Natural killer cell treated with Interleukin-12 subunit alpha and Interleukin-12 subunit beta and Interleukin-15 and Interleukin-18, amount 100 ng/mL, for 72 hours (primary cell): ENCODE data around the gene FBXO7. TPM values are rescaled to one million over a fixed set of nuclear protein-coding genes. Genes with fewer than 3 reads are reported as not detected.

Source experiments
- ATAC-seq, 2 donors: fragments of 150-1000 bp; cut with Tn5 transposase in 1 of 2; sonication (Bioruptor Pico), chemical (Tn5 transposase) in 1 of 2; 2 replicates each; pipeline ENCODE4 v1.10.0; 2021
- DNase-seq: peaks from one replicate; pipeline ENCODE4 v3.0.0; 2022; ENCODE audit warnings: low spot score
- H3K27ac Mint-ChIP-seq, 2 donors: 1 replicate in 1 of 2; 2 replicates in 1 of 2; pipeline ENCODE4 v1.8.0; 2022; ENCODE audit warnings: mixed read lengths in 2 of 2, mild to moderate bottlenecking in 1 of 2, moderate library complexity in 1 of 2
- H3K27me3 Mint-ChIP-seq, 2 donors: 1 replicate in 1 of 2; 2 replicates in 1 of 2; pipeline ENCODE4 v1.8.0; 2022; ENCODE audit warnings: mixed read lengths in 2 of 2
- H3K36me3 Mint-ChIP-seq: one replicate; pipeline ENCODE4 v1.8.0; 2022; ENCODE audit warnings: mixed read lengths
- H3K4me1 Mint-ChIP-seq, 2 donors: 1 replicate in 1 of 2; 2 replicates in 1 of 2; pipeline ENCODE4 v1.8.0; 2022; ENCODE audit warnings: low read depth in 2 of 2, mixed read lengths in 2 of 2, mild to moderate bottlenecking in 1 of 2
- H3K4me3 Mint-ChIP-seq: one replicate; pipeline ENCODE4 v1.8.0; 2022; ENCODE audit warnings: mixed read lengths
- H3K9me3 Mint-ChIP-seq: 2 replicates; pipeline ENCODE4 v1.8.0; 2022; ENCODE audit warnings: mixed read lengths
- total RNA-seq, 2 donors: library from RNA; stranded (reverse); gene quantifications; one replicate each; pipeline ENCODE4 v1.2.3, GENCODE V29; 2022

Gene FBXO7
- total RNA-seq, 2 donors from 2014 or later, result 79.5 to 91.7 TPM

DNA sequence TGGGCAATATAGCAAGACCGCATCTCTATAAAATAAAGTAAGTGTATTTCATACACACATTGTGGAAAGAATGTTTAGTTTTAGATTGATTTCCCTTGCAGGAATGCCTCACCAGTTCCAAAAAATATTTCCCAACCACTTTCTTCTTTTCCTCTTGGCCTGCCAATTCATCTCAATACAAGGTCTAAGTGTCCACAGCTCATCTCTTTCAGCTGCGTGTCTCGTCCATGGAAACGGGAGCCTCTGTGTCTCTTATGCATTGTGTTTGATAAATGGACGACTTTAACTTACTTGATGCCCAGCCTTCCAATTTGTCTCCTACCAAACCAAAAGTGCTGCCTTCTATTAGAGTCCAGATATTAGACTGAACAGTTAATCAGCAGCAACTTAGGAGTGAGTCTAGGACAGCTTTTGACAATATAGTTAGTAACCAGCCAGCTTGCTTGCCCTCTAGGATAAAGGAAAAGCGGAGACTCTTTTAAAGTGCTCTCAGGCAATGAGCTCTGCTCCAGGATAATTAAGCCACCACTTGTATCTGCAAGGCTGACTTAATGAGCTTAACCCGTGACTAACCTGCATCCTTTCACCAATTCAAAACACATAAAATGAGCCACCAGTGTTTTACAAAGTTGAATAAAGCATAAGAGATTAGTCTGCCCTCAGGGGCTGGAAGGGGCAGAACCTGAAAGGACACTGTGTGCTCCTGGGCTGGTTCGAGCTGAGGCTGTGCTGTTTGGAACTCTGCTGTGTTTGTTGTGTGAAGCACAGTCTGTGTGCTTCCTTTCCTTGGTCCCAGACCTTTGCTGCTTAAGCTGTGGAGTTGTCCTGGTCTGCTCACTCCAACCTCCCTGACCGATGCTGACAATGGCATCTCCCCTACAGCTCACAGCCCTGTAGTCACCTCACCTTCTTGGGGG lies 27.5 kb downstream of the FBXO7 start:
- Mint-ChIP-seq H3K36me3 (peaks cover 13% of the 10 kb centered on the region), H3K27ac (no peak overlapping the region), H3K4me3 (no peak overlapping the region), H3K4me1 (no peaks in the 10 kb centered on the region), H3K9me3 (no peaks in the 10 kb centered on the region), H3K27me3 (no peaks in the 10 kb centered on the region)
- no peak for ATAC-seq
- no peak for DNase-seq

DNA sequence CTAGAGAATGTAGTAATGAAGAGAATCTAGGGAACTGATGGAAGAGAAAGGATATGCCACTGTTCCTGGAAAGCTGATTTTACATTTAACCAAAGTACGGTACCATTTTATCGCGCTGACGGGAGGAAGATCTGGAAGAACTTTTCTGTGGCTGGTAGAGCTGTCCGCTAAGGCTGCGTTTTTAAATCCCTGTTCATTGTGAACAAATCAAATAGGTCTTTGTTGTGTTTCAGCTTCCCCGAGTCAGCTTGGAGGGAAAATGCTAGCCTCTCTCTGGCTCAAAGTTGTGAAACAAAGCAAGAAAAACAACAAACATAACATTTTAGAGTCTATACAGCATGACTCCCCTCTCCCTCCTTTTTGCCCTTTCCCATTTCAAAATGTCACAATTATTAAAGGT lies 34.4 kb downstream of the FBXO7 start:
- Mint-ChIP-seq H3K9me3 (no peaks in the 10 kb centered on the region), H3K4me1 (no peaks in the 10 kb centered on the region), H3K27me3 (no peaks in the 10 kb centered on the region), H3K4me3 (no peak overlapping the region), H3K36me3 (no peaks in the 10 kb centered on the region), H3K27ac (no peak overlapping the region)
- DNase-seq (no peak), ATAC-seq (no peak)

DNA sequence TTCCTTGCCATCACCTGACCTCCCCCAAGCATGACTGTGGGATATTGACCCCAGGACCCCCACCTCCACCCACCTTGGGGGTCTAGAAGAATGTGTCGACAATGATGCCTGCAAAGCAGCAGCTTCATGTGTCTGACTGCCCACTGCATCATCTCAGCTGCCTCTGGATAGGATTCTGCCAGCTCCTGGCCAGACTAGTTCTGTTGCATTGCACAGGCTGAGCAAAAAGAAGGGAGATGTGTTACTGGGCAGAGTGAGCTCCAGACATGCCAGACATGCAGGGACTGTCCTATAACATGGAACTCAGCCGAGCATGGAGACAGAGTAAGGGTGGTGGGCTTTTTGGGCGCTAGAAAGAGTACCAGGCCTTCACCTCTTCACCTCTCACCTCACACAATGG lies 36.7 kb downstream of the FBXO7 start:
- Mint-ChIP-seq H3K27ac (no peak overlapping the region), H3K9me3 (no peaks in the 10 kb centered on the region), H3K27me3 (no peaks in the 10 kb centered on the region), H3K36me3 (no peaks in the 10 kb centered on the region), H3K4me3 (no peak overlapping the region), H3K4me1 (no peaks in the 10 kb centered on the region)
- no peak for ATAC-seq
- no peak for DNase-seq

DNA sequence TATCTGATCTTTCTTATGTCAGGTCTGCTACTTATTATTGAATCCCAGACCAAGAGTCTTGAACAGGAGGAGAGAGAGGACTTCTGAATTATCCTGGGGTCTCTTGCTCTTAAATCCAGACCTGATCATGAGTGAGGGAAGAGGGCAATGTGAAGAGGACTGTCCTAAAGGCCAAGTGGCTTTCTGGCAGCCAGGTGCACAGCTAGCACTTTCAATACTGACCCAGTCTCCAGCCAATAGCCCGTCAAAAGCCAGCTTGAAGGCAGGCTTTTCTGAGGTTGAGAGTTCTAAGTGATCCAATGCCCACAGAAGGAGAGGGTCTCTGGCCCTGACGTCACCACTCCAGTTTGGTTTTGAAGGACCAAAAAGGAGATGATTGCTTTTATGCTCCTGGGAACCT lies 37.2 kb downstream of the FBXO7 start:
- no peaks in the 10 kb centered on the region for H3K9me3 Mint-ChIP-seq
- no peaks in the 10 kb centered on the region for H3K4me1 Mint-ChIP-seq
- H3K27ac Mint-ChIP-seq, result no peak overlapping the region
- no peak overlapping the region for H3K4me3 Mint-ChIP-seq
- ATAC-seq, result no peak
- no peaks in the 10 kb centered on the region for H3K36me3 Mint-ChIP-seq
- DNase-seq, result no peak
- H3K27me3 Mint-ChIP-seq, result no peaks in the 10 kb centered on the region

DNA sequence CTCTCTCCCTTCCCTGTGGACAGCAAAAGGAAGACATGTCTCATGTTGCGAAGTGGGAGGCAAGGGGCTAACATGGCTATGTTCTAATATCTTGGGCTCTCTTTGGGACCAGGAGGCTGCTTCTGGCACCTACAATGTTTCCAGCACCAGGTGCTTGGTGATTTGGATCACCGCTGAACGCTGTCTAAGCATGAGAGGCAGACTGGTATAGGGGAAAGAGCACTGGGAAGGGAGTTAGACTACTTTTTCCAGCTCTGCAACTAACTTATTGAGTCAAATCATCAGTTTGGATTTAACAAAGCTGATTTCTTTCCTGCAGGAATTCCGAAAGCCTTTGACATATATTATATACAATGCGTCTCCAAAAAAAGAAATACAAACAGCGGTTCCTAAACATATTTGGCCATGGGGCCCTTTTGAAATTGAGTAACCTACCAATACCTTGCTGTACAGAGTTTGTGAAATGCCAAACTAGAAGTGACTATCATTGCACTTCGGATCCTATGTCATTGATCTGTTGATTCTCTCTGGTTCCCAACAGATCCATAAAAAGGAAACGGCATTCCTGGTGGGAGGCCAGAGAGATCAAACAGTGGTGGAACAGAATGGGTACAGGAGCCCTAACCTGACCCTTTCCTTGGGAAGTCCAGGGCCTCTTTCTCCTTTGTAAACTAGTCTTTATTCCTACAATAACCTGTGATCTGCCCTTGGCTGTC lies 37.8 kb downstream of the FBXO7 start:
- H3K4me3 Mint-ChIP-seq, result no peak overlapping the region
- ATAC-seq (no peak), DNase-seq (no peak)
- no peaks in the 10 kb centered on the region for H3K9me3 Mint-ChIP-seq
- H3K4me1 Mint-ChIP-seq, result no peaks in the 10 kb centered on the region
- no peaks in the 10 kb centered on the region for H3K27me3 Mint-ChIP-seq
- no peaks in the 10 kb centered on the region for H3K36me3 Mint-ChIP-seq
- H3K27ac Mint-ChIP-seq, result no peak overlapping the region

DNA sequence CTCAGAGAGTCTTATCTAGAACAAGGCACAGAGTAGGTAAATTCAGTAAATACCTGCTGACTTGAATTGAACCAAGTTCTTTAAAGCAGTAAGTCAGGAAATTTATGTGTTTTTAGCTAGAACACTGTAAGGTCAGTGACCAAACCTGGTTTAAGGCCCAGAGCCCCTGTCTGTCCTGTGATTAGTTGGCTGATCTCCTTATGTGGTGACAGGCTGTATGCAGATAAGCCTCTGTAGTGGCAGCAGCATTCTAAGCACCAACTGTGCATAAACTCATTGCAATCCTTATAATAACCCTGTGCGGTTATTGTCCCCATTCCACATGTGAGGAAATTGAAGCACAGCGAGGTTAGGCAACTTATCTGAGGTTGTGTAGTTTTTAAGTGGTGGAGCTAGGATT lies 40.5 kb downstream of the FBXO7 start:
- Mint-ChIP-seq H3K9me3 (no peaks in the 10 kb centered on the region), H3K36me3 (no peaks in the 10 kb centered on the region), H3K4me1 (no peaks in the 10 kb centered on the region), H3K27me3 (no peaks in the 10 kb centered on the region), H3K27ac (no peak overlapping the region), H3K4me3 (no peak overlapping the region)
- ATAC-seq, result no peak
- DNase-seq, result no peak

DNA sequence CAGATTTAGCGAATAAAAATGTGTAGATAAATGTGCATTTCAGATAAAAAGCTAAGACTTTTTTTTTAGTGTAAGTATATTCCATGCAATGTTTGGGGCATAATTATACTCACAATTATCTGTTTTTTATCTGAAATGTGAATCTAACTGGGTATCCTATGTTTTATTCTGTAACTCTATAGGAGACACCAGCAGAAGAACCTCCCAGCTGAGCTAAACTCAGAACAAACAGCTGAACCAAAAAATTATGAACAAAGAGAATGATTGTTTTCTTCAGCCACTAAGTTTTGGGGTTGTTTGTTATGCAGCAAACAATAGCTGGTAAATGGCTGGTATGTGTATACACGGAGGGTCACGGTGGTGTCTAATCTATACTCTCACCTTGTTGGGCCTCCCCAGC lies 42.9 kb downstream of the FBXO7 start:
- ATAC-seq, result no peak
- H3K27ac Mint-ChIP-seq, result no peak overlapping the region
- H3K4me1 Mint-ChIP-seq, result no peaks in the 10 kb centered on the region
- H3K9me3 Mint-ChIP-seq, result no peaks in the 10 kb centered on the region
- no peak for DNase-seq
- no peaks in the 10 kb centered on the region for H3K36me3 Mint-ChIP-seq
- H3K4me3 Mint-ChIP-seq, result no peak overlapping the region
- H3K27me3 Mint-ChIP-seq, result no peaks in the 10 kb centered on the region

DNA sequence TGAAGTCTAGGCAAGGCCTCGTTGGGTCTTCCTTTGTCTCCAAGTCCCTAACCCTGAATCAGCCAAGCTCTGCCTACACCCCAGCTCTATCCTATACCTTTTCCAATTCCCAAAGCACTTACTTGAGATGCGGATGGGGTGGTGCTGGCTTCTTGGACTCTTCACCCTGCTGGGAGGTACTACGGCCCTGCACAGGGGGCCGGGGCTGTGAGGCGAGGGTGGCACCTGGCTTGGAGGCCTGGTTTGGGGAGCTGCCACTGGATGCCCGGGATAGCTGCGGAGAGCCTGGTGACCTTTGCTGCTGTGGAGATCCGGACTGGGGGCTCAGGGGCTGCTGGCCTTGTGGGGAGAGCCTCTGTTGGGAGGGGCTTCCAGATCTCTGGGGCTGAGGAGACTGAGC lies 43.3 kb downstream of the FBXO7 start:
- H3K27me3 Mint-ChIP-seq, result no peaks in the 10 kb centered on the region
- no peaks in the 10 kb centered on the region for H3K9me3 Mint-ChIP-seq
- no peaks in the 10 kb centered on the region for H3K36me3 Mint-ChIP-seq
- H3K4me3 Mint-ChIP-seq, result no peak overlapping the region
- DNase-seq (no peak), ATAC-seq (no peak)
- no peaks in the 10 kb centered on the region for H3K4me1 Mint-ChIP-seq
- H3K27ac Mint-ChIP-seq, result no peak overlapping the region

DNA sequence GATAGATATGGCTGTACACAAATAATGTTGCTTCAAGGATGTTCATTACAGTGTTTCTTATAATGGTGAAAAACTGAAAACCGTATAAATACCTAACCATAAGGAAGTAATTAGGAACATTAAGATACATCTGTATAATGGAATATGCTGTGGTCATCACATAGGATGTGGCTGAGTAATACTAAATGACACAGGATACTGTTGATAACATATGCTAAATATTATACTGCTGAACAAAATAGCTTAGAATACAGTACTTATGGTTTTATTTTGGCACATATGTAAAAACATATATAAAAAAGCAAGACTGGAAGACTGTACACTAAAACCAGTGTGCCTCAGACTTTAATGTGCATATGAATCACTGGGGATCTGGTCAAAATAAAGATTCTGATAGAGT lies 43.8 kb downstream of the FBXO7 start:
- H3K36me3 Mint-ChIP-seq, result no peaks in the 10 kb centered on the region
- H3K27me3 Mint-ChIP-seq, result no peaks in the 10 kb centered on the region
- no peaks in the 10 kb centered on the region for H3K9me3 Mint-ChIP-seq
- ATAC-seq (no peak), DNase-seq (no peak)
- no peaks in the 10 kb centered on the region for H3K4me1 Mint-ChIP-seq
- H3K4me3 Mint-ChIP-seq, result no peak overlapping the region
- H3K27ac Mint-ChIP-seq, result no peak overlapping the region

DNA sequence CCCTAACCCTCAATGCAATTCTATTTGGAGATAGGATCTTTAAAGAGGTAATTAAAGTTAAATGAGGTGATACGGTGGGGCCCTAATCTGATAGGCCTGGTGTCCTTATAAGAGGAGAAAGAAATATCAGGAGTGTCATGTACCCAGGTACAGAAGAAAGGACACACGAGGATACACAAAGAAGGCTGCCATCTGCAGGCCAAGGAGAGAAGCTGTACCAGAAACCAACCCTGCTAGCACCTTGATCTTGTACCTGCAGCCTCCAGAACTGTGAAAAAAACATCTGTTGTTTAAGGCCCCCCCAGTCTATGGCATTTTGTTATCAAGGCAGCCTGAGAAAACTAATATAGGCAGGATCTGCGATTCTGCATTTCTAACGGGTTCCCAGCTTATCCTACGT lies 44.2 kb downstream of the FBXO7 start:
- H3K36me3 Mint-ChIP-seq, result no peaks in the 10 kb centered on the region
- DNase-seq (no peak), ATAC-seq (no peak)
- H3K9me3 Mint-ChIP-seq, result no peaks in the 10 kb centered on the region
- H3K27ac Mint-ChIP-seq, result no peak overlapping the region
- H3K4me1 Mint-ChIP-seq, result no peaks in the 10 kb centered on the region
- H3K4me3 Mint-ChIP-seq, result no peak overlapping the region
- H3K27me3 Mint-ChIP-seq, result no peaks in the 10 kb centered on the region

DNA sequence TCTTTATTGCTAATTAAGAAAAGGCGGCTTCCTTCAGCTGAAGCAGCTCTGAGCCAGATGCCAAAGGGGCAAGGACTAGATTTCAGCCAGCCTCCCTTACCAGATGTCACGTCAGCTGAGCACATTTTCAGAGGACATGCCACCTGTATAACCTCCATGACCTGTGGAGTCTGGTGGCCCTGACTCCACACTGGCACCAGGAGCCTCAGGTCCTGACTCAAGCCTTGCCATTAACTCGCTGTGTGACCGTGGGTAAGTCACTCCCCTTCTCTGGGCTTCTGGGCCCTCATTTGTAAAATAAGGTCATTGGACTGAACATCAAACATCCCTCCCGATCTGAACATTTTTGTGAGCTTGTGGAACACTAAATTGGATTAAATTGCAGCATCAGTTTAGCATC lies 46.0 kb downstream of the FBXO7 start:
- no peaks in the 10 kb centered on the region for H3K36me3 Mint-ChIP-seq
- H3K27ac Mint-ChIP-seq, result no peak overlapping the region
- ATAC-seq (no peak), DNase-seq (no peak)
- no peak overlapping the region for H3K4me3 Mint-ChIP-seq
- no peaks in the 10 kb centered on the region for H3K9me3 Mint-ChIP-seq
- H3K27me3 Mint-ChIP-seq, result no peaks in the 10 kb centered on the region
- no peaks in the 10 kb centered on the region for H3K4me1 Mint-ChIP-seq

DNA sequence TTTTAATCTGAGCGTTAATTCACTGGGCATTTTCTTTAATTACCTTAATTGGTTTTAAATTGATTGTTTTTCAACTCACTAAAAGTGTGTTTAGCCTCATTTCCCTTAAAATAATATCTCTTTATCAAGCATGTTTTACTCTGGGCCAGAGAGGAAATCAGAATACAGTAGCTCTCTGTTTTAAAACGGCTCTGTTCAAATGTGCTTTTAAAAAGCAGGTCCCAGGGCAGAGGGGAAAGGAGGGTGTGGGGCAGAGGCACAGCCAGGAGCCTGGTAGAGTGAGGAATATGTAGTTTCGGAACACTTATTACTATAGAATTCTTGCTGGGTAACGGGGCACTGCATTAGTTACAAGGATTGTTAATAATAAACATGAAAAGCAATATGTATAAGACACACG lies 47.6 kb downstream of the FBXO7 start:
- no peaks in the 10 kb centered on the region for H3K9me3 Mint-ChIP-seq
- no peak overlapping the region for H3K4me3 Mint-ChIP-seq
- DNase-seq (no peak), ATAC-seq (no peak)
- H3K27ac Mint-ChIP-seq, result no peak overlapping the region
- no peaks in the 10 kb centered on the region for H3K4me1 Mint-ChIP-seq
- no peaks in the 10 kb centered on the region for H3K36me3 Mint-ChIP-seq
- no peaks in the 10 kb centered on the region for H3K27me3 Mint-ChIP-seq

DNA sequence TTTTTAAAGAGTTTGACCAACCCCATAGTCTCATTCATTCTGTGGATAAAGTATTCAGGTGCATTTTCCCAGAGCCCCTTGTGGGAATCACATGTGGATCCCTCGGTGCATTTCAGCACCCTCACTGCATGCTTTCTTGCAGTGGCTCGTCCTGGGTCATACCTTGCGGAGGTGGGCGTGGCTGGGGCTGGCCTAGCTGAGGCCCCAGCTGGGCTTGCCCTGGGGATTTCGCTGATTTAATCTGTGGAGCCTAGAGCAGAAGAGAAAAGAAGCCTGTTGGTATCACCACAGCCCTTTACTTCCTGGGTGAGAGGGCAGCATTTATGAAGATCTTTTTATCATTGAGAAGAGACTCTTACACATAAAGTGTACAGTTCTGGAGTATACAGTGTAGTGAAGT lies 53.1 kb downstream of the FBXO7 start:
- Mint-ChIP-seq H3K27me3 (no peaks in the 10 kb centered on the region), H3K27ac (no peak overlapping the region), H3K4me1 (peaks cover 0 to 2% of the 10 kb centered on the region in 2 donors), H3K4me3 (no peak overlapping the region), H3K36me3 (no peaks in the 10 kb centered on the region), H3K9me3 (no peaks in the 10 kb centered on the region)
- ATAC-seq (no peak), DNase-seq (no peak)

DNA sequence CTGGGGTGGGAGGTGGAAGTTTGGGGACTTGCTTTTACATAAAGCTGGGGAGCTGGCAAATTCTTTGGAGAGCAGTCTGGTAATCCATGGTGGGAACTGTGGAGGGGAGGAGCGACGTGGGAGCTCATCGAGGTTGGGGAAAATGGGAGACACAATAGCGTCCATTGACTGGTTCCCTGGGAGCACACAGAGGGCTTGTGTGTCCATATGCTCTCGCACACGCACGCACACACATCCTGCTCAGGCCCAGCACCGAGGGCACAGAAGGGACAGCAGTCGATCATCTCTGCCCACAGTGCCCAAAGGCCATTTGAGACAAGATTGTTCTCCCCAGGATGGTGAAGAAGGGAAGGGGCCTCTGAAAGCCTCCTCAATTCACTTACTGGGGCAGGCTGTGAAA lies 53.7 kb downstream of the FBXO7 start:
- H3K27ac Mint-ChIP-seq, result no peak overlapping the region
- peaks cover 0 to 2% of the 10 kb centered on the region in 2 donors for H3K4me1 Mint-ChIP-seq
- no peak for DNase-seq

More for the DNA sequence above, 53.7 kb downstream of the FBXO7 start:
- no peak for ATAC-seq
- no peak overlapping the region for H3K4me3 Mint-ChIP-seq
- H3K9me3 Mint-ChIP-seq, result no peaks in the 10 kb centered on the region
- no peaks in the 10 kb centered on the region for H3K36me3 Mint-ChIP-seq
- no peaks in the 10 kb centered on the region for H3K27me3 Mint-ChIP-seq
